Stomach smooth muscle (tissue), 2 donors: ENCODE data around the gene CDK1.

ENCODE experiments used
- H3K27ac ChIP-seq: one replicate; pipeline ENCODE4 v1.7.0; 2013; ENCODE audit warnings: mild to moderate bottlenecking, low read length, inconsistent platforms
- H3K27me3 ChIP-seq, 2 donors: one replicate each; pipeline ENCODE4 v1.7.0; 2013; ENCODE audit warnings: low read length in 2 of 2; ENCODE audit not compliant: insufficient read depth in 2 of 2, control insufficient read depth in 1 of 2
- H3K36me3 ChIP-seq, 2 donors: one replicate each; pipeline ENCODE4 v1.7.0; 2013; ENCODE audit warnings: low read length in 2 of 2; ENCODE audit not compliant: control insufficient read depth in 2 of 2, insufficient read depth in 2 of 2
- H3K4me1 ChIP-seq: one replicate; pipeline ENCODE4 v1.7.0; 2013; ENCODE audit warnings: low read length; ENCODE audit not compliant: control insufficient read depth, insufficient read depth
- H3K4me3 ChIP-seq, 2 donors: one replicate each; pipeline ENCODE4 v1.7.0; 2013; ENCODE audit warnings: low read length in 2 of 2
- H3K9ac ChIP-seq, 2 donors: one replicate each; pipeline ENCODE4 v1.7.0; 2013; ENCODE audit warnings: low read length in 2 of 2, mild to moderate bottlenecking in 1 of 2
- H3K9me3 ChIP-seq, 2 donors: one replicate each; pipeline ENCODE4 v1.7.0; 2013; ENCODE audit warnings: low read length in 2 of 2; ENCODE audit not compliant: control insufficient read depth in 2 of 2
- donor health status: healthy.
- donor health status: Pancreatic carcinoma.

CDK1 gene

GRCh38 chr10:60778214-60778970 lies at the start of gene CDK1:
Gene CDK1 (plus strand): TSS chr10:60778478. CDS start chr10:60780166, 1,688 bp downstream.
- no peaks in the 10 kb centered on the region for H3K36me3 ChIP-seq
- H3K27me3 ChIP-seq, result peaks cover 0 to 2% of the 10 kb centered on the region in 2 donors
- H3K9ac ChIP-seq, result peak within 1 kb of the TSS; percentile 57 to 66
- no peak within 1 kb of the TSS for H3K27ac ChIP-seq
- H3K9me3 ChIP-seq, result no peaks in the 10 kb centered on the region
- peak within 1 kb of the TSS; percentile 74 to 81 for H3K4me3 ChIP-seq
- no peaks in the 10 kb centered on the region for H3K4me1 ChIP-seq

DNA sequence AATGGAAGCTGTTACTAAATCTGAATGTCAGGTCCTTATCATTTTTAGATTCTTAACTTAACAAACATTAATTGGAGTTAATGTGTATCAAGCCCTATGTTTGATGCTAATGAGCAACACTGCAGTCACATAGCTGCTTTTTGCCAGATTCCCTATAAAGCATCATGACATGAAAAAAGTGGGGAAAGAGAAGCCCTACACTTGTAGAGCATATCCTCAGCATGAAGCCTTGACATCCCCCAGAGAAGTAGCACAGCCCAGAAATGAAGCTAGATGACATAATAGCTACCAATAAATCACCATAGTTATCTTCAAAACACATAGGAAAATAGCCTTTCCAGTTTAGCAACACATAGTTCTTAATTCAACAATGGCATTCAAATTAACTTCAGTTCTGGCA lies 49.2 kb upstream of the CDK1 start:
- no peak overlapping the region for H3K4me3 ChIP-seq
- peaks cover 3 to 18% of the 10 kb centered on the region in 2 donors for H3K27me3 ChIP-seq
- no peak overlapping the region for H3K9ac ChIP-seq
- peaks cover 5% of the 10 kb centered on the region for H3K4me1 ChIP-seq
- no peak overlapping the region for H3K27ac ChIP-seq
- no peaks in the 10 kb centered on the region for H3K36me3 ChIP-seq
- H3K9me3 ChIP-seq, result no peaks in the 10 kb centered on the region

DNA sequence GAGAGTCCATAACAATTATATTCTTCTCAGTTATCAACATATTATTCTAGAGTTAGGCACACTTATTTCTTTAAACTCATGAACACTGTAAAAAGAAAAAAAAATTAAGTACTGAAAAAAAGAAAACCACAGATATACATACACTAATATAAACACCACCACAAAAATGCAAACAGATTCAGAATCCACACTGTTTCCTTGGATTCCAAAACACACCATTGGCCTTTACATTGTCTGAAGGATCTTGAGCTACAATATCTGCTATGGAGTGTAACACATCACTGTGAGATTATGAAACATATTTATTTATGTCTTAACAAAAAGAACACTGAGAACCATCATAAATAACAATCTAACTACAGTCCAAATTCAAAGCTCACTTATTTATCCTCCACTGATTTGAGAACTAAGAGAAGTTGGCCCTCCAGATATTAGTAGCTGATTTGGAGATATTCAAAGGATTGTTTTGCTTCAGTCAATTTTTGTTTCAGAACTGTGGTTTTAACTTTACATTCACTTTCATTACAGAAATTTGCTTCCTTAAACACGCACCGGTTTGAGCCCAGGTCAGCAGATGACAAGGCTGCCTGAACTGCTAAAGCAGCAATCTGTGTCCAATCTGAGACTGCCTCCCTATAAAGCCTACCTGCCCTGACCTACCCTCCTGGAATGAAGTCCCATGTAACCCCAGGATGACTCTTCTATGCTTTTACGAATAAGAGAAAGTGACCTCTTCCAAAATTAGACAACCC lies 47.0 kb upstream of the CDK1 start:
- no peak overlapping the region for H3K27ac ChIP-seq
- peaks cover 5% of the 10 kb centered on the region for H3K4me1 ChIP-seq
- H3K9me3 ChIP-seq, result no peaks in the 10 kb centered on the region
- H3K27me3 ChIP-seq, result peaks cover 5 to 37% of the 10 kb centered on the region in 2 donors
- H3K9ac ChIP-seq, result no peak overlapping the region
- no peaks in the 10 kb centered on the region for H3K36me3 ChIP-seq
- no peak overlapping the region for H3K4me3 ChIP-seq

DNA sequence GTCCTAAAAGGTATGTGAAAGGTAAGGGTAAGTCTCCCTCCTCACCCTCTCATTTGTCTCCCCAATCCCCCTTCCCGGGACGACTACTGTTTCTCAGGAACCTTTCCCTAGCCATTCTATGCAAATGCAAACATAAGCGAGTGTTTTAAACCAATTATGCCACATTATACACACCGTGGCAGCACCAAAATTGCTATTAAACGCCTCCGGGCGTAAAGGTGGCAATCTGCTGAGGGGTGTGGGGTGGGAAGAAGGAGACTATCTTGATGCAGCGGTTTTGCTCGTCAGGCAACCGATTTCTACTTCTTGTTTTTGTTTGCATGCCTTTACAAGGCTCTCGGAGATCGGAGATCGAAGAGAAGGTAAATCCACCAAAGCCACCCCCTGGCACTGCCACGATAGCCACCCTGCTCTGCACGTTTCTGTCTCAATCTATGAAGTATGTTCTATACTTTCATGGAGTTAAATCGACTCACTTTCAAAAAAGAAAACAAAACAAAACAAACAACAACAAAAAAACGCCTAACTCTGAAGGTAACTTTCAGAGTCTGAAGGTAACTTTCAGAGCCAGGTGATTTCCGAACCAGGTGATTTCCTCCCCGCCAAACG lies 46.0 kb upstream of the CDK1 start:
- Histone ChIP-seq H3K9me3 (no peaks in the 10 kb centered on the region), H3K9ac (no peak overlapping the region), H3K27me3 (peaks cover 5 to 38% of the 10 kb centered on the region in 2 donors), H3K4me3 (peak overlapping the region; percentile 48 to 56), H3K27ac (no peak overlapping the region), H3K36me3 (no peaks in the 10 kb centered on the region), H3K4me1 (peaks cover 5% of the 10 kb centered on the region)

DNA sequence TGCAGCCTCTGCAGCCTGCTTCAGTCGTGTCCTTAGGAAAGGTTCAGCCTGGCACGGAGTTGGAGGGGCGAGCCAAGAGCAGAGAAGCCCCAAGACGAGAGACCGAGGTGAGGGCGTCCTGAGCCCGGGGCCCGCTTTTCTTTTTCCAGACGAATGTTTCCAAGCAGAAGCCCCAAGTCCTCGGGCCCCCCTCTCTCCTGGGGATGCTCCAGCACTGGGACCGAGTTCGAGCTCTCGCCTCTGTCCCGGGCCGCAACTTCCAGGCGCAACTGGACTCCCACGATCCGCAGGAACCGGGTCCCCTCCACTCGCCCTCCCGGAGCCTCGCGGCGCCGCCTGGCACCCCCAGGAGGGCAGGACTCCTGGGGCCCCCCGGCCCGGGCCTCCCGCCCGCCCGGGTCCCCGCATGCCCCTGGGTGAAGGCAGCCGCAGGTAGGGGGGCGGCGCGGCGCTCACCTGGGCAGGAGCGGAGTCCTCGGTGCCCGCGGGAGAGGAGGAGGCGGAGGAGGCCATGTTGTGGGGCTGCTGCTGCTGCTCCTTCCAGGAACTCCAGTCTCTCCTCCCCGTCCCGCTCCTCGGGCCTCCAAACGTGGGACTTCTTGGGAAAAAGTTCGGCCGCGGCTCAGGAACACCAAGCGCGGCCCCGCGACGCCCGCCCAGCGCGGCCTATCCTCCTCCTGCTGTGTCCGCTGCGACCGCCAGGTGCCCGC lies 45.3 kb upstream of the CDK1 start:
- peaks cover 5% of the 10 kb centered on the region for H3K4me1 ChIP-seq
- H3K27ac ChIP-seq, result no peak overlapping the region
- no peaks in the 10 kb centered on the region for H3K9me3 ChIP-seq
- no peak overlapping the region for H3K9ac ChIP-seq
- peak overlapping the region; percentile 48 to 56 for H3K4me3 ChIP-seq
- peaks cover 5 to 40% of the 10 kb centered on the region in 2 donors for H3K27me3 ChIP-seq
- H3K36me3 ChIP-seq, result no peaks in the 10 kb centered on the region

DNA sequence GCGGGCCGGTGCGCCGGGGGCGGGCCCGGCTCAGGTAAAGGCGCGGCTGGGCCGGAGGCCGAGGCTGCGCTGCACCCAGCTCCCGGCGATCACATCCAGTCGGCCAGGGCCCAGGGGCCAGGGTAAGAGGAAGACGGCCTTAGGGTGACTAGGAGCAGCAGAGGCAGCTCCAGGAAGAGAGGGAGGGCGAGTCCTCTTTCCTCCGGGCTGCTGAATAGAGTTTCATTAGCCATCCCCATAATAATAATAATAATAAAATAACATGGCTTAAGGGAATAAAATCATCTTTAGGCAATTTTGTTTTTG lies 44.8 kb upstream of the CDK1 start:
- no peak overlapping the region for H3K27ac ChIP-seq
- no peaks in the 10 kb centered on the region for H3K36me3 ChIP-seq
- peaks cover 5 to 43% of the 10 kb centered on the region in 2 donors for H3K27me3 ChIP-seq
- H3K4me3 ChIP-seq, result peak overlapping the region; percentile 48 to 56
- H3K9me3 ChIP-seq, result no peaks in the 10 kb centered on the region
- no peak overlapping the region for H3K9ac ChIP-seq
- peaks cover 5% of the 10 kb centered on the region for H3K4me1 ChIP-seq

DNA sequence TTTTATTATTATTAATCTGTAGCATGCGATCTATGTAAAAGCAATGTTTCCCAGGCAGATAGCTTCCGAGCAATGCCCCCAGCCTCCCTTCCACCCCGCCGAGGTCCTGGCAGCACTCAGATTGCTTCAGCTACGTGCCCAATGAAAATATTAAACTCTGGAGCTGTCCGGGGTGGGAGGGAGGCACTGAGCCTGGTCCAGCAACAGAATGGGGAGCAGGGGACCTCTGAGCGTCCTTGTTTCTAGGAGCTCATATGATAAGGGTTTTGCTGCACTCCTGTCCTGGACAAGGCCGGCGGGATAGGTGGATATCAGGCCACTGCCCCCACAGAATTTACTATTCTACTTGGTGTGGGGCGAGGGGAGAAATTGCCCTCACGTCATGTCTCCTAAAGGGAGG lies 44.5 kb upstream of the CDK1 start:
- no peak overlapping the region for H3K9ac ChIP-seq
- H3K4me3 ChIP-seq, result no peak overlapping the region
- H3K27me3 ChIP-seq, result peaks cover 5 to 43% of the 10 kb centered on the region in 2 donors
- no peak overlapping the region for H3K27ac ChIP-seq
- H3K36me3 ChIP-seq, result no peaks in the 10 kb centered on the region
- no peaks in the 10 kb centered on the region for H3K9me3 ChIP-seq
- peaks cover 5% of the 10 kb centered on the region for H3K4me1 ChIP-seq

DNA sequence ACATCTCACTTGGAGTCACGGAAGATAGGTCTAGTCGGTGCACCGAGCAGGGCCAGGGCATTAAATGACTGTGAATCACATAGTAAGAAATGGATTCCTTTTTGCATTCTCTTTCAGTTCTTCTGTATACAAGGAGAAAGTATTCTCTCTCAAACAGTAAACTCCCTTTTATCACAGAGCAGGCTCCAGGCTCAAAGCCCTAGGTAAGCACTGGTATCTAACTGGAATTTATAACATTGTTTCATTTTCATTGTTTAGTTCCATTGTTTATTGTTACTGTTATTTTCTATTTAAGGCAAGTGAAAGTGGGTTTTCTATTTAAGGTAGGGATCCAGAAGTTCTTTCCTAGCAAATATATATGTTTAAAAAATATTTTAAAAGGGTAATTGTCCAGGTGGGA lies 44.1 kb upstream of the CDK1 start:
- Histone ChIP-seq H3K27ac (no peak overlapping the region), H3K9me3 (no peaks in the 10 kb centered on the region), H3K27me3 (peaks cover 5 to 43% of the 10 kb centered on the region in 2 donors), H3K4me1 (peaks cover 5% of the 10 kb centered on the region), H3K4me3 (no peak overlapping the region), H3K9ac (no peak overlapping the region), H3K36me3 (no peaks in the 10 kb centered on the region)

GRCh38 chr10:60735244-60735643 lies 43.0 kb upstream of the CDK1 start:
- Histone ChIP-seq H3K36me3 (no peaks in the 10 kb centered on the region), H3K27ac (no peak overlapping the region), H3K4me1 (peaks cover 5% of the 10 kb centered on the region)

DNA sequence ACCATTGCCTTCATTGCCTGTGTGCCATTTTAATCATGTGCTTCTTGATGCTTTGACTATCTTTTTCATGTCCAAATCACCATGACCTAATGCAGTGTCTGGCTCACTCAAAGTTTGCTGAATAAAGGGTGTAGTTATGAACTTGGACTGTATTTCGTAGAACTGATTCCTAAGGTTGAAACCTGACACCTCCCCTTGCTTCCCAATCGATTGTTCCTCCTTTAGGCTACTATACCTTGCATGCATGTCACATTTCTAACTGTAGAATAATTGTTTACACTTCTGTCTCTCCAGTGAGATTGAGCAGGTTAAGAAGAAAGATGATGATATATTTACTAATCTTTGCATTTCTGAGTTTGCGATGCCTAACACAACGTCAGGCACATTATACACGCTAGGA lies 41.0 kb upstream of the CDK1 start:
- peaks cover 3 to 40% of the 10 kb centered on the region in 2 donors for H3K27me3 ChIP-seq
- H3K9ac ChIP-seq, result no peak overlapping the region
- H3K4me3 ChIP-seq, result no peak overlapping the region
- H3K4me1 ChIP-seq, result peaks cover 5% of the 10 kb centered on the region
- no peak overlapping the region for H3K27ac ChIP-seq
- no peaks in the 10 kb centered on the region for H3K9me3 ChIP-seq
- H3K36me3 ChIP-seq, result no peaks in the 10 kb centered on the region

More at GRCh38 chr10:60735244-60735643, 43.0 kb upstream of the CDK1 start:
- Histone ChIP-seq H3K4me3 (no peak overlapping the region), H3K9me3 (no peaks in the 10 kb centered on the region), H3K9ac (no peak overlapping the region), H3K27me3 (peaks cover 5 to 43% of the 10 kb centered on the region in 2 donors)
